Effector memory CD4-positive, alpha-beta T cell (primary cell): ENCODE results near the gene CCDC80.

Experiments used
- DNase-seq, 3 donors: peaks; one replicate each; pipeline ENCODE4 v3.0.0-alpha.2; 2020
- H3K27ac ChIP-seq: 2 replicates; pipeline ENCODE4 v1.7.0; 2013; ENCODE audit warnings: mild to moderate bottlenecking, low read length, moderate library complexity; ENCODE audit not compliant: insufficient read depth, poor library complexity, severe bottlenecking
- H3K27me3 ChIP-seq: replicated peaks from 2 replicates; pipeline ENCODE4 v1.7.0; 2013; ENCODE audit warnings: mild to moderate bottlenecking, low read length; ENCODE audit not compliant: insufficient read depth, control insufficient read depth, poor library complexity, severe bottlenecking
- H3K36me3 ChIP-seq: 2 replicates; pipeline ENCODE4 v1.7.0; 2013; ENCODE audit warnings: mild to moderate bottlenecking, low read length, moderate library complexity; ENCODE audit not compliant: control insufficient read depth, insufficient read depth
- H3K4me1 ChIP-seq: 2 replicates; pipeline ENCODE4 v1.7.0; 2013; ENCODE audit warnings: low read length, mild to moderate bottlenecking; ENCODE audit not compliant: control insufficient read depth, insufficient read depth, poor library complexity, severe bottlenecking
- H3K4me3 ChIP-seq: 2 replicates; pipeline ENCODE4 v1.7.0; 2013; ENCODE audit warnings: low read length, low read depth, mild to moderate bottlenecking; ENCODE audit not compliant: insufficient read depth, poor library complexity, severe bottlenecking
- H3K9me3 ChIP-seq: 2 replicates; pipeline ENCODE4 v1.7.0; 2013; ENCODE audit warnings: mild to moderate bottlenecking, low read length, moderate library complexity; ENCODE audit not compliant: control insufficient read depth

Gene CCDC80

DNA sequence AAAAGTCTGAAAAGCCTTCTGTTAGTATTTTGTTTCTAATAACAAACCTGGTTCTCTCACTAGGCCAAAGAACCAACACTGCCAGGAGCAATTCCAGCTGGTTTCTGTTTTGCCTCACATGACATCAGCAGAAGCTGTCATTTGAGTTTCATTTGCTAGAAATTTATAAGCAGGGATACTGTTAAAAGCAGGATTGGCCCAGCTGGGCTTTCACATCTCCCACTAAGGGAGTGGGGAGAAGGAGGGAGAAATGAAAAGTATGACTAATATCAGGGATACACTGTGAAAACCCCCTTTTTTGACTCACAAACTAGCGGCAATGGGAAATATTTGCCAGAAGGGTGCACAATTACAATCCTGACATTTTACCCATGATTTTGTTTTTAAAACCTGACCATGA lies 5.3 kb downstream of the CCDC80 start:
- no peak for DNase-seq
- Histone ChIP-seq H3K9me3 (no peaks in the 10 kb centered on the region), H3K36me3 (no peaks in the 10 kb centered on the region), H3K27me3 (no peaks in the 10 kb centered on the region), H3K27ac (no peak overlapping the region), H3K4me3 (no peak overlapping the region), H3K4me1 (no peaks in the 10 kb centered on the region)

DNA sequence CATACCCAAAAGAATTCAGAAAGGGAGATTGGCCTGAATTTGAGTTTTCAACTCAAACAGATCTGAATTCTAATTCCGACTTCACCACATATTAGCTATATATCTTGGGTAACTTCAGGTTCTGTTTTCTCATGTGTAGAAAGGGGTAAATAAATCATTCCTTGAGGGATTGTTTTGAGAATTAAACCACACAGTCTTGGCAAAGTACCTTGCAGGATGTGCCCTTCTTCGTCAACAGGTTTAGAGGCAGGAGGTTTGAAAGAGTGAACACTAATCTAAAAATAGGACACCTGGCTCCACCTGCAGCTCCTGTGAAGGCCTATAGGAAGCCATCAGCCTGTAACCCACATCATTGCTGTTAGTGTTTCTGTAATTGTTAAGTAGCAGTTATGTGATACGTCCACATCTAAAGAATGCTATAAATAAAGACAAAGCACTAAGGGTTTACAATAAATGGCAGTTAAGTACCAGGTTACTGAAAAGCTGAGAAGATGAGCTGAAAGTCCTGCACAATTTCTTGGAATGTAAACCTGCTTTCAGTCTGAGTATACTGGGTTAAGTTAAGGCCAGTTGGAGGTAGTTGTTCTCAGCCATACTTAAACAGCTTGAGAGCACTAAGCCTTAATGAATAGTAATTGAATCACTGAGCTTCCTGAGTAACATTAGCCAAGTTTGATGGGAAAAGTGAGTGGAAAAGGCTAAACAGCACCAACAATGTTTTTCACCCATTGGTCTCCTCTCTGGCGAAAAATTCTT lies 6.0 kb downstream of the CCDC80 start:
- no peak for DNase-seq
- Histone ChIP-seq H3K27ac (no peak overlapping the region), H3K4me1 (no peaks in the 10 kb centered on the region), H3K9me3 (no peaks in the 10 kb centered on the region), H3K4me3 (no peak overlapping the region), H3K27me3 (no peaks in the 10 kb centered on the region), H3K36me3 (no peaks in the 10 kb centered on the region)

DNA sequence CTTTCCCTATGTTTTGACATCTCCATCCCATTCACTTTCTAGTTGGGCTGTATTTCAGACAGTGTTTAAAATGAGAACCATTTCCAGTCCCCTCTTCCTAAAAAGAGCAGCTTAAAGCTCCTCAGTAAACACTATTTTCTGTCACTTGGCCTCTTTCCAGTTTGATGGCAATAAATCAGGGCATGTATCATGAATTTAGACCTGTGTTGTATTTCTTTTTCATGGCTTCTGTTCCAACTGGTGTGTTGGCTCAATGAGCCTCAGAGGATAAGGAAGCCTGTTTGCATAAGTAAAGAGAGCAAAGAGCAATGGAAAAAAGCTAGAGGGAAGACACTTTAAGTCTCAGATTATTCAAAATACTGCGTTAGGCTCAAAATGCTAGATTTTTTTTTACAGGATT lies 7.2 kb downstream of the CCDC80 start:
- Histone ChIP-seq H3K4me1 (no peaks in the 10 kb centered on the region), H3K27ac (no peak overlapping the region), H3K27me3 (no peaks in the 10 kb centered on the region), H3K36me3 (no peaks in the 10 kb centered on the region), H3K9me3 (no peaks in the 10 kb centered on the region), H3K4me3 (no peak overlapping the region)
- no peak for DNase-seq

GRCh38 chr3:112633191-112633590 lies 7.8 kb downstream of the CCDC80 start:
- Histone ChIP-seq H3K9me3 (no peaks in the 10 kb centered on the region), H3K27ac (no peak overlapping the region), H3K4me3 (no peak overlapping the region), H3K27me3 (no peaks in the 10 kb centered on the region), H3K4me1 (no peaks in the 10 kb centered on the region), H3K36me3 (no peaks in the 10 kb centered on the region)
- DNase-seq: no peak

- Histone ChIP-seq H3K4me3 (no peak overlapping the region), H3K9me3 (no peaks in the 10 kb centered on the region), H3K36me3 (no peaks in the 10 kb centered on the region), H3K27me3 (no peaks in the 10 kb centered on the region), H3K4me1 (no peaks in the 10 kb centered on the region), H3K27ac (no peak overlapping the region)
- no peak for DNase-seq
These were observed 8.3 kb downstream of the CCDC80 start for GRCh38 chr3:112632596-112632995.

DNA sequence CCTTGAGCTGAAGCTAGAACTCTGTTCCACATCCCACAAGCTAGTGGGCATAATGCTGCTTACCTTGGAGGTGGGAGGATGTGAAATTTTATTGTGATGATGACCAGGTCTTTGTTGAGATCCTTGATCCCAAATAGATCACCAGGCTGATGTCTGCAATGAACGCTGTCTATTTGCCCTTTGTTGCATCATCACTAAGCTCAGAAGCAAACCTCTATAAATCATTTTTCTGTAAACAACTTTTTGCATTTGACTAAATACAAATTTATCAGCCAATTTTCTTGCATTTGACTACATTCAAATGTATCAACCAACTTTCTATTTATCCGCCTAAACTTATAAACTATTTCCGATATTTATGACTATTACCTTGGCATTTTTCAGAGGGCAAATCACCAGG lies 9.7 kb downstream of the CCDC80 start:
- Histone ChIP-seq H3K4me1 (no peaks in the 10 kb centered on the region), H3K4me3 (no peak overlapping the region), H3K9me3 (no peaks in the 10 kb centered on the region), H3K36me3 (no peaks in the 10 kb centered on the region), H3K27ac (no peak overlapping the region), H3K27me3 (no peaks in the 10 kb centered on the region)
- DNase-seq: no peak

DNA sequence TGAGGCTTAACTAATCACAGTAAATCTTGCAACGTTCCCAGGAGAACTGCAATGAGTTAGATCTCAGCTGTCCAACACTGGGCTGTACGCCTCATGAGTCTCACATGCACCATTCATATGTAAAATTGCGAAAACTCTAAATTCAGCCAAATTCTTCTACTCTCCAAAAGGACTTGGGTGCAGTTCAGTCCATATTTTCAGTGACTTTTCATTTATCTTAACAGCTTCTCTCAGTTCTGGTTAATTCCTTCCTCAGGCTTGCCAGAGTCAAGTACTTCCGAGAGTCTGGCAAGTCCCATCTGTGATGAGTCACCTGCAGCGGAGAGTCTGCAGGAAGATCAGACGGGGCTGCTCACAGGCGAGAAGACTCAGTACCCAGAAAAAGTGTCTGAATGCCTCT lies 11.5 kb downstream of the CCDC80 start:
- DNase-seq: no peak
- Histone ChIP-seq H3K27ac (no peak overlapping the region), H3K36me3 (no peaks in the 10 kb centered on the region), H3K4me1 (no peaks in the 10 kb centered on the region), H3K27me3 (no peaks in the 10 kb centered on the region), H3K9me3 (no peaks in the 10 kb centered on the region), H3K4me3 (no peak overlapping the region)

GRCh38 chr3:112627919-112628466 lies 12.9 kb downstream of the CCDC80 start:
- no peak for DNase-seq
- Histone ChIP-seq H3K27me3 (no peaks in the 10 kb centered on the region), H3K9me3 (no peaks in the 10 kb centered on the region), H3K27ac (no peak overlapping the region), H3K4me1 (no peaks in the 10 kb centered on the region), H3K4me3 (no peak overlapping the region), H3K36me3 (no peaks in the 10 kb centered on the region)

DNA sequence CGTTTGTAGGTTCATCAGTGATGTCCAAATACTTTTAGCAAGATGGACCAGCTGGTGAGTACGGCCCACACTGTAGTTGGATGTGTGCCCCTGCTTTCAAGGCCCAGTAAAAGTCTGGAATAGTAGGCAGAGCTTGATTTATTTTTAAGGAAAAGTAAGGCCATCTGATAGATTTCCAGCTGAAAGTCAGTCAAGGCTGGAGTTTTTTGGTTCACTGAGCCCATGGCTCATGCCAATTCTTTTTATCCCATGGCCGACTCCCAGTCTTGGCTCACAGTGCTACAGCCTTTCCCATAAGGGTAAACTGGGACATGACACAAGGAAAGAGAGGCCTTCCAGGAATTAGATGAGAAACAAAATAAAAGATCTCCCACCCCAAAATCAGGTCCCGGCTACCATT lies 13.5 kb downstream of the CCDC80 start:
- H3K4me1 ChIP-seq: no peaks in the 10 kb centered on the region
- H3K27me3 ChIP-seq: no peaks in the 10 kb centered on the region
- no peak overlapping the region for H3K4me3 ChIP-seq
- H3K9me3 ChIP-seq: no peaks in the 10 kb centered on the region
- H3K27ac ChIP-seq: no peak overlapping the region
- no peaks in the 10 kb centered on the region for H3K36me3 ChIP-seq
- DNase-seq: no peak

DNA sequence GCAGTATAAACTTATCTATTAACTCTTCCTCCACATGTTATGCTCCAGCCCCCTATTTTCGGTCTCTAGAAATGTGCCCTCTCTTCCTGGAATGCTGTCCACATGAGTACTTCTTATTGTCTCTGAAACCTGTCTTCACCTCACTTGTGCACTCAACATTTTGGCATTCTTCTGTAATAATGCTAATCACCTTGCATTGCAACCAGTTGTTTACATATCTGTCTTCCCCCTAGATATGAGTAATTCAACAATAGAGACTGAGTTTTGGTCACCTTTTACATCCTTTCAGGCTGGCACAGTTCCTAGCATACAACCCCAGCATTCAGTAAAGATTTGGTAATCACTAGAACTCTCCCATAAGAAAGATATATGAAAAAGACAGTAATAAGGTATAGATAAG lies 17.2 kb downstream of the CCDC80 start:
- H3K9me3 ChIP-seq: no peaks in the 10 kb centered on the region
- no peak overlapping the region for H3K27ac ChIP-seq
- H3K4me3 ChIP-seq: no peak overlapping the region
- H3K36me3 ChIP-seq: no peaks in the 10 kb centered on the region
- H3K4me1 ChIP-seq: no peaks in the 10 kb centered on the region
- DNase-seq: no peak
- H3K27me3 ChIP-seq: no peaks in the 10 kb centered on the region
